Activated B cell treated with CpG ODN at 0.5 μM for 24 hours (primary cell): ENCODE data around the gene EN2. TPM values are rescaled to one million over a fixed set of nuclear protein-coding genes. Genes with fewer than 3 reads are reported as not detected.

Experiments
- ATAC-seq: fragments of 200-7000 bp; cut with Tn5 transposase; one replicate; pipeline ENCODE4 v1.10.0; 2021; ENCODE audit warnings: low read depth, mild to moderate bottlenecking, moderate library complexity
- CTCF ChIA-PET: fragments of 350-600 bp; sonication (Branson Sonifier 250); formaldehyde crosslinking; loops from one replicate; lab custom pipeline; 2021; ENCODE audit warnings: antibody characterized with exemption; lab: Charles Lee
- POLR2A ChIA-PET: fragments of 350-600 bp; sonication (Branson Sonifier 250); formaldehyde crosslinking; loops from one replicate; lab custom pipeline; 2021; ENCODE audit warnings: antibody characterized with exemption; lab: Charles Lee
- DNase-seq: peaks from one replicate; pipeline ENCODE4 v3.0.0; 2022
- H3K27ac Mint-ChIP-seq: one replicate; pipeline ENCODE4 v1.8.0; 2020; ENCODE audit warnings: mixed read lengths
- H3K27me3 Mint-ChIP-seq: one replicate; pipeline ENCODE4 v1.8.0; 2021; ENCODE audit warnings: mixed read lengths
- H3K36me3 Mint-ChIP-seq: one replicate; pipeline ENCODE4 v1.8.0; 2021; ENCODE audit warnings: low read depth, mixed read lengths
- H3K4me1 Mint-ChIP-seq: one replicate; pipeline ENCODE4 v1.8.0; 2021; ENCODE audit warnings: mixed read lengths
- H3K4me3 Mint-ChIP-seq: one replicate; pipeline ENCODE4 v1.8.0; 2020; ENCODE audit warnings: mild to moderate bottlenecking, mixed read lengths
- H3K9me3 Mint-ChIP-seq: one replicate; pipeline ENCODE4 v1.8.0; 2020; ENCODE audit warnings: mixed read lengths
- intact Hi-C: fragments of 100-400 bp; cut with micrococcal nuclease; formaldehyde crosslinking; loops from one replicate; pipeline ENCODE4 v1.15.1; 2024
- total RNA-seq: library from RNA; stranded (reverse); gene quantifications from 2 replicates; pipeline ENCODE4 v1.2.3, GENCODE V29; 2022
- TF ChIP-seq, protein P1 (sequence below): fragments of 200-600 bp; IDR thresholded peaks from one replicate; pipeline ENCODE4 v1.8.0; 2022; ENCODE audit warnings: antibody characterized with exemption, mild to moderate bottlenecking

Gene EN2
- total RNA-seq, 1 donor from 2014 or later, result not detected

DNA sequence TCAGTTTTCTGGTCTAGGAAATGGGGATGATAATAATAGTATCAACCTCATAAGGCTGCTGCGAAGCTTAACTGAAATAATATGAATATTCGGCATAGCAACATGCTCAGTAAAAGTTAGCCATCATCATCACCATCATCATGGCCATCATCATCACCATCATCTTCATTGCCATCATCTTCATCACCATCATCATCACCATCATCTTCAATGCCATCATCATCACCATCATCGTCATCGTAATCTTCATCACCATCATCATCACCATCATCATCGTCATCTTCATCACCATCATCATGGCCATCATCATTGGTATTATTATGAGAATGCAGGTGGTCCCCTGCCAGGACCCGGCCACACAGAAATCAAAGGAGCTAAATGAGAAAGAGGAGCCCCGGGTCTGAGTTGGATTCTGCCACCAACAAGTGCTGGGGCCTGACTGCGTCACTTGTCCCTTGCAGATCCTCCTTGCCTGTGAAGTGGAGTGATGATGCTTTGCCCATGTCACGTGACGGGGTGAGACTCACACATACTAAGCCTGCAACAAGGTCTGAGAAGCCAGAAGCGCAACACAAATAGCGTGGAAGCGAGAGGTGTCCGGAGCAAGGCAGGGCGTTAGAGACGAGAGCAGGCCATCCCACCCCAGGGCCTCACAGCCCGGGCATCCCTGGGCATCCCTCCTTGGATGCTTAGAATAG, 46.1 kb upstream of the EN2 start:
- ATAC-seq (no peak), DNase-seq (no peak)
- Mint-ChIP-seq H3K4me3 (no peak overlapping the region), H3K4me1 (no peaks in the 10 kb centered on the region), H3K27me3 (peaks cover 7% of the 10 kb centered on the region), H3K9me3 (no peaks in the 10 kb centered on the region), H3K27ac (no peak overlapping the region), H3K36me3 (no peaks in the 10 kb centered on the region)
- intact Hi-C loops, result no loop called here
- ChIA-PET CTCF (no interaction called here), POLR2A (no interaction called here)
- TF ChIP-seq, protein P1, sequence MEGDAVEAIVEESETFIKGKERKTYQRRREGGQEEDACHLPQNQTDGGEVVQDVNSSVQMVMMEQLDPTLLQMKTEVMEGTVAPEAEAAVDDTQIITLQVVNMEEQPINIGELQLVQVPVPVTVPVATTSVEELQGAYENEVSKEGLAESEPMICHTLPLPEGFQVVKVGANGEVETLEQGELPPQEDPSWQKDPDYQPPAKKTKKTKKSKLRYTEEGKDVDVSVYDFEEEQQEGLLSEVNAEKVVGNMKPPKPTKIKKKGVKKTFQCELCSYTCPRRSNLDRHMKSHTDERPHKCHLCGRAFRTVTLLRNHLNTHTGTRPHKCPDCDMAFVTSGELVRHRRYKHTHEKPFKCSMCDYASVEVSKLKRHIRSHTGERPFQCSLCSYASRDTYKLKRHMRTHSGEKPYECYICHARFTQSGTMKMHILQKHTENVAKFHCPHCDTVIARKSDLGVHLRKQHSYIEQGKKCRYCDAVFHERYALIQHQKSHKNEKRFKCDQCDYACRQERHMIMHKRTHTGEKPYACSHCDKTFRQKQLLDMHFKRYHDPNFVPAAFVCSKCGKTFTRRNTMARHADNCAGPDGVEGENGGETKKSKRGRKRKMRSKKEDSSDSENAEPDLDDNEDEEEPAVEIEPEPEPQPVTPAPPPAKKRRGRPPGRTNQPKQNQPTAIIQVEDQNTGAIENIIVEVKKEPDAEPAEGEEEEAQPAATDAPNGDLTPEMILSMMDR, result no peak

DNA sequence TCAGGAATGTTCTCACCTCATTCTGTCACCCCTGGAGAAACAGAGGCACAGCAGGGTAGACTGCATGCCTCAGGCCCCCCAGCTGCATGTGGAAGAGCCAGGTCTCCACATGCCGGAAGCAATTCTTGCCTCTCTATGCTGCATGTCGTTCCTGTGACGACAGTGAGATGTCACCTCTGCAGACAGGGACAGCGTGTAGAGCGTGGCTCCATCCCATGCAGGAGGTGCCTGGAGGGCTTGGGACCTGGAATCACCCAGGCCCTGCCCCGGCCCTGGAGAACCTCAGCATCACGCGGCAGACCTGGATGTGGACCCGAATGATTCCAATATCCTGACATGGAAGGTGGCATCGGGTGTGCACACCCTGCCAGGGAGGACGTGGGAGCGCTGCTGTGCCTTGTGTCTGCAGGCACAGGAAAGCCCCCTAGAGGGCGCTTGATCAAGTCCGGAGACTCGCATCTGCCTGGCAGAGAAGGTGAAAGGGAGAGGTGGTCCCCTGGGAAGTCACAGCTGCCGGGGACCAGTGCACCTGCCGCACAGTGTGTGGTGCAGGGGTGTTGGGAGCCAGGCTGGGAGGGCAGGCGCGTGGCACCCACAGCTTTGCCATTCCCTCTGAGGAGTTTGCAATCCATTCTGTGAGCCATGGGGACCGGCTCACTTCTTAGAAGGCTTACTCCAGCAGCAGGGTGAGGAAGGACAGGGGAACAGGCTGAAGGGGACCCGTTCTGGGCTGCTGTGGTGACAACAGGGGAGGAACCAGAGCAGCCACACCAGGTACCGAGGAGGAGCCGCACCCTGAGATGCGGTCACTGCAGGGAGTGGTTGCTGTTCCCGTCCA, 45.3 kb upstream of the EN2 start:
- ATAC-seq (peak; percentile 68), DNase-seq (peak; percentile 21)
- Mint-ChIP-seq H3K9me3 (no peaks in the 10 kb centered on the region), H3K4me3 (no peak overlapping the region), H3K36me3 (no peaks in the 10 kb centered on the region), H3K27me3 (peaks cover 7% of the 10 kb centered on the region), H3K4me1 (no peaks in the 10 kb centered on the region), H3K27ac (no peak overlapping the region)
- ChIA-PET CTCF (interaction anchor here (0.7 to 1.8 kb wide), 2 partner anchors 22 to 123 kb away, joined by 3 read pairs; no protein-coding TSS in a partner anchor), POLR2A (no interaction called here)
- intact Hi-C loops, result no loop called here
- TF ChIP-seq, protein P1, result no peak

DNA sequence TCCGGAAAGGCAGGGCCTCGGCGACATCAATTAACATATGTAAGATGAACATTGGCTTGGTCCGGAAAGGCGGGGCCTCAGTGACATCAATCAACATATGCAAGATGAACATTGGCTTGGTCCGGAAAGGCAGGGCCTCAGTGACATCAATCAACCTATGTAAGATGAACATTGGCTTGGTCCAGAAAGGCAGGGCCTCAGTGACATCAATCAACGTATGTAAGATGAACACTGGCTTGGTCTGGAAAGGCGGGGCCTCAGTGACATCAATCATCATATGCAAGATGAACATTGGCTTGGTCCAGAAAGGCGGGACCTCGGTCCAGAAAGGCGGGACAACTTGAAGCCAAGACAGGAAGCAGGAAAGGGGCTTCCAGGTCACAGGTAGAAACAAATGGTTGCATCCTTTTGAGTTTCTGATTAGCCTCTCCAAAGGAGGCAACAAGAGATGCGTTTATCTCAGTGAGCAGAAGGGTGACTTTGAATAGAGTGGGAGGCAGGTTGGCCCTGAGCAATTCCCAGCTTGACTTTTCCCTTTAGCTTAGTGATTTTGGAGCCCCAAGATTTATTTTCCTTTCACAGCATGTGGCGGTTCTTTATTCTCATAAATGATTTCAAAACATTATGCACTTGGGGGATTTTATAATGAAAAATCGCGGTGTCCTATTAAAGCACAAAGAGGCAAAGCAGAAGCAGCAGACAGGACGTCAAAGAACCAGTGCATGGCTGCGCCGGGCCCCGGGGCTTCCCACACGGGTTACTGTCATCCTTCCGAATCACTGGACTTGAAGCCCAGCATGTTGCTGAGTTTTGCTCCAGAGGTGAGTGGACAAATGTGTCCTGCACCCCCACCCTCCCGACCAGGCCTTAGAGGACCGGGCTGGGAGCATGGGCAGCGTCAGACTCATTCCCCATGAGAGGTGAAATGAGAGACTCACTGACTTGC, 43.1 kb upstream of the EN2 start:
- intact Hi-C loops, result no loop called here
- Mint-ChIP-seq H3K9me3 (no peaks in the 10 kb centered on the region), H3K27ac (no peak overlapping the region), H3K4me1 (no peaks in the 10 kb centered on the region), H3K4me3 (no peak overlapping the region), H3K36me3 (no peaks in the 10 kb centered on the region), H3K27me3 (peaks cover 9% of the 10 kb centered on the region)
- ChIA-PET CTCF (interaction anchor here (1.8 kb wide), 1 partner anchor 24 kb away, joined by 3 read pairs; no protein-coding TSS in a partner anchor), POLR2A (no interaction called here)
- ATAC-seq, result no peak
- TF ChIP-seq, protein P1, result no peak
- DNase-seq, result no peak

DNA sequence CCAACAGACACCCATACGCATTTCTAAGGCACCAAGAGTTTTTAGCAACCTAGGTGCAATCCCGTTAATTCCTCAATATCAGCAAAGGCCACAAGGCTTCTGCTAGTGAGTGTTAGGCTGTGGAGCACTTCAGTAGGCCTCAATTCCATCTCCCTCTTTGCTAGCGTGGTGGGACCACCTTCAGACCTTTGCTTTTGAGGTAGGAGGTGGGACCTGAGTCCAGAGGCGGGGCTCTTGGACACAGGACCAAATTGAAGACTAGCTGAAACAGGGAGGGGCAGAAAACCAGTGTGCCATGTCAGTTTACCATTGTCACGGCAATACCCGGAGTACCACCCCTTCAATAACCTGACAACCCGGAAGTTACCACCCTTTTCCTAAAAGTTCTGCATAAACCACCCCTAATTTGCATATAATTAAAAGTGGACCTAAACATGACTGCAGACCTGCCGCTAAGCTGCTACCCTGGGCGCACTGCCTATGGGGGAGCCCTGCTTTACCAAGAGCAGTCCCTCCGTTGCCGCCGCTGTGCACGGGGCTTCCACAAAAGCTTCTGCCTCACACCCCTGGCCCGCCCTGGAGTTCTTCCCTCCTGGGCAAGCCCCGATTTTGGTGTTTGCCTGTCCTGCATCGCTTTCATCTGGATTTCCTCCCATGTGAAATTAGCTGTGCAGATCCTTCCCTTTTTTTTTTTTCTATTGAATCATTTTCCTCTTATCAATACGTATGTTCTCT, 41.1 kb upstream of the EN2 start:
- Mint-ChIP-seq H3K27me3 (peaks cover 7% of the 10 kb centered on the region), H3K4me1 (no peaks in the 10 kb centered on the region), H3K9me3 (no peaks in the 10 kb centered on the region), H3K36me3 (no peaks in the 10 kb centered on the region), H3K27ac (no peak overlapping the region), H3K4me3 (no peak overlapping the region)
- intact Hi-C loops, result no loop called here
- no peak for DNase-seq
- CTCF ChIA-PET, result no interaction called here
- TF ChIP-seq, protein P1, result no peak
- ATAC-seq, result no peak
- POLR2A ChIA-PET, result no interaction called here
